Lung microvascular endothelial cell (primary cell): ENCODE data around the gene RTKN. TPM values are rescaled to one million over a fixed set of nuclear protein-coding genes. Genes with fewer than 3 reads are reported as not detected.
"Not testable (repeated sequence)": the region's sequence is repeated elsewhere in the genome, so short reads cannot be mapped to it uniquely, and the experiment has no call there.

Experiments used
- DNase-seq, 2 donors: peaks; one replicate each; pipeline versions ENCODE4 v3.0.0 to v3.0.0-alpha.2; 2010; ENCODE audit warnings: low read depth in 2 of 2
- total RNA-seq: library from RNA; depleted of rRNA; stranded (reverse); fragments of >200 nt; gene quantifications from 2 replicates; pipeline ENCODE4 v1.2.1, GENCODE V29; 2014

The RTKN gene
- total RNA-seq, 1 donor from 2014 or later, result 28.4 TPM

DNA sequence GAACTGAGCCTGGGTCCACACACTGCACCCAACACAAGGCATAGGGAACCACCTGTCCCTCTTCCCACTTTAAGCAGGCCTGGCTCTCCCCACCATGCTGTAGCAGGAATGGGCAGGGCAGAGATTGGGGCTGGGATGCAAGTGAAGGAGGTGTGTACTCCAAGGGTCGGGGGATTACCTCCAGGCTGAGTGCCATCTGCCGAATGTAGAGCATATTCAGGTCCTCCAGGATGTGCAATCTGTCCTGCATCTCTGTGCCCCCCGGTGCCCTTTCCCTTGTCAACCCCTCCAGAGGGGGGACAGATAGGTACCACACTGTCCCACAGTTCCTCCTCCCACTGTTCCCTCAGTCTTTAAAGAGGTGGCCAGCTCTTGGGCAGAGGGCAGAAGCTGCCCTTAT is 2.4 kb downstream of the RTKN start:
- DNase-seq, result no peak

DNA sequence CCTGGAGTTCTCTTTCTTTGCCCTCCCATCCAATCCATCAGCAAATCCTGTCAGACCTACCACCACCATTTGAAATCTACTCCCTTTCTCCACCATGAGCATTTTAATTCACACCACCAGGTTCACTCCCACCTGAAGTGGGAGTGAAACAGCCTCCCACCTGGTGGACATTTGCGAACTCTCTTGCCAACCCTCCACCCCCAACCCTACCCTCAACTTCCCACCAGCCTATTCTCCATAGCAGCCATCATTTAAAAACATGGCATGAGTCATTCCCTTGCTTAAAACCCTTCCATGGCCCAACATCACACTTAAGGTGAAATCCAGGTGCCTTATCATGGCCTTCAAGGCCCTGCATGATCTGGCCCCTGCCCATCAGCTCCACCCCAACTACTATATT is 3.5 kb downstream of the RTKN start:
- no peak for DNase-seq

DNA sequence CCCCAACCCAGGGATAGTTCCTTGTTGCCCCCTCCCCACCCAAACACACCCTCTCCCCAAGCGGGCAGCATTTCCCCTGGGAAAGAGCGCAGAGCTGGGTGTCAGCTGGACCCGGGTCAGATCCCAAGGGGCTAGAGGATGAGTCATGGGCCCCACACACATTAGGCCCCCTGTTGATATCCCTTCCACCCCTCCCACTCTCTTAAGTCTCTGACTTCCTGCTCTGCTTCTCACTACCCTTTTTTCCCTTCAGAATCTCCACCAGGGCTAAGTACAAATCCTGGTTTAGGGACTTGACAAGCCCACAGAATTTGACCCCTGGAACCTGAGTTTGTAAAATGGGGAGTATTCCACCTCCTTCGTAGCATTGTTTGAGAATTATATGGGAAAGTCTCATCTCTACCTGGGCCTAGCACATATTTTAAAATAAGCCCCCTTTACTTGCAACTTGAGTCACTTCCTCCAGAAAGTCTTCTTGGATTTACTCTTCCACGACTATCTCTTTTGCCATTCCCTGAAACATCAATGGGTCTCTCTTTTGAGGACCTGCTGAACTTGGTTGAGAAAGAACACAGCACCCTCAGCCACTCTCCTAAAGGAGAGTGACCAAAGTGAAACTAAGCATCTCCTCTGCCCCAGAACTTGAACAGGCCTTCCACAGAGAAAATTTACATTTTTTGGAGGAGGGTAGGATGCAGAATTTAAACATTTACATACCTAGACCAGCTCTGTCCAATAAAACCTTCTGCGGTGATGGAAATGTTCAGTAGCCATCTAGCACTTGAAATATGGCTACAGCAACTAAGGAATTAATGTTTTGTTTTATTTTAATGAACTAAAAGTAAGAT is 4.7 kb downstream of the RTKN start:
- DNase-seq, result no peak

DNA sequence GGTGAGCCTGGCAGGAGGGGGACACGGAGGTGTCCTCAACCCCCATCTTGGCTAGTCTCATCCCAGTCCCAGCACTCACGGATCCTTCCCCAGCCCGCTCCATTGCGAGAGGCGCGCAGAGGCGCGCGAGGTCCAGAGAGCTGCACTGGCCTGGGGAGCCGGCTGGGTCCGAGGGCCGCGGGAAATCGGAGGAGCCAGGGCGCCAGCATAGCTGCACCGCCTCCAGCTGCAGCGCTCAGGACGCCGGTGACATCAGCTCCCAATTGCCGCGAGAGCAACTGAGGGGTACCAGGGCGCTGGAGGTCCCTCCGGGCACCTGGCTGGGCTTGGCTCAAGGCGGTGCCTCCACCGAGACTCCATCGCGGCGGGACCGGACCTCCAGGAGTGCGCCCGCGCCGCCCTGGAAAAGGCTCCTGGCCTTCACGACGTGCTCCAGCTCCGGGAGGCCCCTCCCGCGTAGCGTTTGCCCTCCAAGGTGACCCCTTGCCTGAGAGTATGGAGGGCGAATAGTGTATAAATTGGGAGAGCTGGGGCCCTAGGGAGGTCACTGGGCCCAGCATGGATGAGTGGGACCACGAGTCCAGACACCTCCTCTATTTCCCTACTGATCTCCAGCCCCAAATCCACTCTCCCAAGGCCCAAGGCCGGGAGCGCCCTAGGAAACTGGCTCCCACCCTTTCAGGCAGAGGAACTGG is 5.5 kb downstream of the RTKN start:
- DNase-seq, result no peak

DNA sequence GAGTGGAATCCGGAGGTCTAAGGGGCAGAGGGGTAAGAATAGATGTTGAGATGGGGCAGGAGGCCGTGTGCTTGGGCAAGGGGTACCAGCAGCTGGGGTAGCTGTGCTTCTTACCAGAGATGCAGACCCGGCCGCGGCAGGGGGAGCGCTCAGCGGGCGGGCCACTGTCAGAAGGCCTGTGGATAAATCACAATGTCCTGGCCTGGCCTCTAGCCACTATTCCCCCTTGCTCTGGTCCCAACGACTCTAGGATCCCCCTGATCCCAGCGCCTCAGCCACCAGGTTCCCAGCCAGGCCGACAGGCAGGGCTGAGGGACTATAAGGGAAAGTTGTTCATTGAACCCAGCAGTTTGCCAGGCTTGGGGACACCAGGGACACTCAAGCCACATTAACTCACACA is 11.2 kb downstream of the RTKN start:
- DNase-seq, result no peak

DNA sequence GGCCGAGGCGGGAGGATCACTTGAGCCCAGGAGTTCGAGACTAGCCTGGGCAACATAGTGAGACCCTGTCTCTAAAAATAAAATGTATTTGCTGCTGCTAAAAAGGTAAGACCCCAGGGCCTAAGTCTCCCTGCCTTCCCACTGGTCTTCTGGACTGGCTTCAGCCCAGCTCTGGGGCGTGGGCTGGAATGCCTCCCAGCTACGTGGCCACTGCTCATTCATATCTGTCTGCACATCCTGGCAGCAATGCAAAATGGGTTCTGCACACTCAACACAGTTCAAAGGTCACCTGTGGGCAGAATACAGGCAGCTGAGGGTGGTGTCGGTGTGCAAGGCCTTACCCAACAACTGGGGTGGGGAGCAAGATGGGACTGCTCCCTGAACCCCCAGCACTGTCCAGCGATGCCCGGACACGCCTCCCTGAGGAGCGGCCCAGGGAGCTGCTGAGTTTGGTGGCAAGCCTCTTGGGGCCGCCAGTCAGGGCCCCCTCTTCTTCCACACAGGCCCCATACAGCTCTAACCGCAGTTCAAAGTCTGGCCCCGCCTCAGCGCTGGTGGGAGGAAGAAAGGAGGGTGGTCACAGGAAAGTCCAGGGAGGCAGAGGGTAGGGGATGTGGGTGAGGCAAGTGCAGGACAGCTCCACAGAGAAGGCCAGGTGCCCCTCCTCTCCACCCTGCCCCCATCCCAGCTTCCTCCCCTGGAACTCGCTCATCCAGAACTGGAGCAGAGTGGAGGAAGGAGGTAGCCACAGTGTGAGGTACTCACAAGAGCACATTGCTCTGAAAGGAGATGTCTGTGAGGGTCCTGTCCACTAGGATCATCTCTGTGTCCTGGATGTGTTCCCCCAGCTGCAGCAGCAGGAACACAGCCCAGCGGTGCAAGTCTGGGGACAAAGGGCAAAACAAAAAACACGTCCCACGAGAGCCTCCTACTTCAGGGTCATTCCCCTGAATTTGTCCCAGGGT is 12.0 kb downstream of the RTKN start:
- no peak for DNase-seq

DNA sequence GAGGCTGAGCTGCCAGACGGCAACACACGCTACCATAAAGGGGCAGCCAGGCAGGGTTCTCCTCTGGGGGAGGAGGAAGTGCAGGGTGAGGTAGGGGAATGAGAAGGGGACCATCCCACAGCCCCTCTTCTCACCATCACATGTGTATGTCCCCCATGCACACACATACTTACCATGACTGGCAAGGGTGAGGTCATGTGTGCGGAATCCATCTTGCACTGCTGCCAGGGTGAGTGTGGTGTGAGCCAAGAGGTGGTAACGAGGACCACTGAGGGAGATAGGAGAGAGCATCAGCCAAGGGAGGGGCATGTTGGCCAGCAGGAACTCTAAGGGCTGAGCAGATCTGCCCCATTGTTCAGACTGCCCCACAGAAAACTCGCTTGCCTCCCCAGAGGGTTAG is 13.1 kb downstream of the RTKN start:
- no peak for DNase-seq

DNA sequence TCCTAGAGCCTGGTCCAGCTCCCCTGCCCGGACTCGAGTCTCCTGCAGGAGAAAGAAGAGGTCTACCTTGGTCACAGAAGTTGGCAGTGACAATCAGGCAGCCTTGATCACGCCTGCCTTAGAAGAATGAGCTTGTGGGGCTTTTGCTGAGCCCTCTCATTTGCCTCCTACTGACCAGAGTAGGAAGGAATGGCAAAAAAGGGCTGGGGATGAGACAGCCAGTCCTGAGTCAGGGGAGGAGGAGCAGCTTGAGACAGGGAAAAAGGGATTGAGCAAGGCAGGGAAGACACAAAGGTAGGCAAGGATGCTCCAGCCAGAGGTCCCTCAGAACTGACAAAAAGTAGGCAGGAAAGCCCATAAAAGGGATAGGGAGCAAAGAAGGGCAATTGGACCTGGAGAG is 14.2 kb downstream of the RTKN start:
- no peak for DNase-seq

DNA sequence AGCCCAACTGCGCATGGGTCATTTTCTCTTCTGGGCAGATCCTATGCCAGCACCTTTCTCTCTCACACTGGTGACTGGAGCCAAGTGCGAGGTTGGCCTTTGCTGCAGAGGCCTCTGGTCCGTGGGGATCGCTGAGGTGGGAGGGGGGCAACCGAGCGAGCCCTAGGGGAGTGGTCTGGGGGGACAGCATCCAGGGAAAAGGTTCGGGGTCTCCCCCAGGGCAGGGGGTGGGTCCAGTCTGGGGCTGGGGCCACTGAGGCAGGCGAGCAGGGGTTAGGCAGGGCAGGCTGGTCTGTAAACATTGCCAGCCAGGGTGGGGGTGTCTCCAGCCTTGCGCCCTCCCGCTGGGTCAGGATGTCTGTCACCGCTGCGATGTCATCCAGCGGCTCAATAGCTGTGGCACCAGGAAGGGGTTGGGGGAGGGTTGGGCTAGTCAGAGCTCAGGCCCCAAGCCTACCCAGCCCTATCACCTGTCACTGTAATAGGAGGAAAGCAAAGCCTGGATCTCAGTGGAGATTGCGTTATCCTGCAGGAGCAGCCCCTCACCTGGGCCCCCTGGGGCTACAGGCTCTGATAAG is 15.5 kb downstream of the RTKN start:
- no peak for DNase-seq

DNA sequence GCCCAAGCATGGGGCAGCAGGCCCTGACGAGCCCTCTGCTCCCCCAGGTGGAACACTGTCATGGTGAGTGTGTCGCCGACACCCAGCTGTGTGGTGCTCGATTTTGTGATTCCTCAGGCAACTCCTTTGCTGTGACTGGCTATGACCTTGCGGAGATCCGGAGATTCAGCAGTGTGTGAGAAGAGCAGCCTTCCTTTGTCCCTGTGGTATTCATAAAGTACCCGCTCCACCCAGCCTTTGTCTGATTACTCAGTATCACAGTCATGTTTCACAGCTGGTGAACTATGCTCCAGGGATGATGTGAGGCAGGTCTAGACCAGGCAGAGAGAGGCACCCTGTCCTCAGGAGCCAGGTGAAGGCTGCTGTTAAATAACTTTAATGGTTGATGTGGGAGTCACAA is 16.2 kb downstream of the RTKN start:
- no peak for DNase-seq

DNA sequence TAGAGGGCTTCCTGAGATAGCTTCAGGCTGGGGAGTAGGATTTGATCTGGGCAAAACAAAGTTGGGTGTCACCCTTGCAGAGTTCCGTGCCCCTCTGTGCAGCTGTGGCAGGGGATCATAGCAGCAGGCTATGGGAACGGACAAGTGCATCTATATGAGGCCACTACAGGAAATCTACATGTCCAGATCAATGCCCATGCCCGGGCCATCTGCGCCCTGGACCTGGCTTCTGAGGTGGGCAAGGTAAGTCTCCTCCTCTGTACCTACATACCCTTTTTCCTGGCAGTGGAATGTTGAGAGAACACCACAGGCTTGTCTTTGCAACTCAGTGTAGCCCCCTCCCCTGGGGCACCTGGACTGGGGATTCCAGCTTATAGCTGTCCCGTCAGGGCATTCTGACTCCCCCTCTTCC is 16.7 kb downstream of the RTKN start:
- no peak for DNase-seq

DNA sequence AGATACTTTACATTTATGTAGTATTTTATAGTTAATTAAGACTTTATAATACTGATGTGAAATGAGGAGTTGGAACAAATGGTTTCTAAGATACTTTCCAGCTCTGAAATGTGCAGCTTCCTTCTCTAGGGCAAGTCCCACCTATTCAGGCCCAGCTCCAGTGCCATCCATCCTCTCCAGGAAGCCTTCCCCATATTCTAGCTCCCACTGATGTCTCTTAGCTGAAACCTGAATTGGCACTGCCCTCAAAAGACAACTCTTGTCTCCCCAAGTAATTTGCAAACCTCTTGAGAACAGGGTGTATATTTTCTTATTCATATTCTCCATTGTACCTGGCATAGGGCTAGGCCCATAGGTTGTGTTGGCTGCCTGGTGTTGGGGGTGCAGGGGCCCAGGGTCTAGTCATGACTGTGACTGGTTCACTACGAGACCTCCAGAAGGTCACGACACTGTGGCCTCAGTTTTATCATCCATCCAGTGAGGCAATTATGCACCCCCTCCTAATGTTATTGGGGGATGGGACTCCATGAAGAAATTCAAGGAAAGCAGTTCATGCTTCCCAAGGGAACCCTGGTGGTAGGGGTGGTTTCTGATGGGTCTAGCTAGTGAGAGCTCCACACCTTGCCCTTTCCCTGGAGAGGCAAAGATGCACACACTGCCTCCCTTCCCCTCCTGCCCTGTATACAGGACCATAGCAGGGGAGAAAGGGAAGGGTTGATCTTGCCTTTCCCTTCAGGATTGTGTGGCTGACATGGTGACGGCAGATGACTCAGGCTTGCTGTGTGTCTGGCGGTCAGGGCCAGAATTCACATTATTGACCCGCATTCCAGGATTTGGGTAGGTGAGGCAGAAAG is 17.4 kb downstream of the RTKN start:
- DNase-seq, result no peak

DNA sequence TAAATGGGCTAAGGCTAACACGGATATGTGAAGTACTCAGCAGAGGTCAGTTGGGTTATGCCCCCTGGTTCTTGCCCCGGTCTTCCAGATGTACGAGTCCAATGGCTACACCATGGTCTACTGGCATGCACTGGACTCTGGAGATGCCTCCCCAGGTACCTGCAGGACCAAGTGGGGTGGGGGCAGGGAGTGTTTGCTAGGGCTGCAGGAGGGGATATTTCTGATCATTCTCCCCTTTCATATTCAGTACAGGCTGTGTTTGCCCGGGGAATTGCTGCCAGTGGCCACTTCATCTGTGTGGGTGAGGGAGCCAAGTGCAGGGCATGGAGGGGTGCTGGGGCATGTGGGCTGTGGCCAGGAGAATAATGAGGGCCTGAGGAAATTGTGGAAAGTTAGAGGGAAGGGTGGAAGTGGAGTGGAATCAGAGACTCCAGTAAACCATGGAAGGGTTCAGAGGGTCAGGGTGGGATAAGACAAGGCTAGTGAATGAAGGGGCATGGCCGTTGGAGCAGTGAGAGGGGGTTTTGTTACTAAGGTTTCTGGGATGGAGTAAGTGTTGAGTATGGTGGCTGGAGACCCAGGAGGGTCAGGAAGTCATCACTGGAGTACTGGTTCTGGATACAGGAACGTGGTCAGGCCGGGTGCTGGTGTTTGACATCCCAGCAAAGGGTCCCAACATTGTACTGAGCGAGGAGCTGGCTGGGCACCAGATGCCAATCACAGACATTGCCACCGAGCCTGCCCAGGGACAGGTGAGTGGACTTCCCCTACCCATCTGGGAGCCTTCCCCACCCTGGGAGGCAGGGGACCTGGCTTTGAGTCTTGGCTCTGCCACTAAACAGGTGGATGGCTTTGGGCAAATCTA is 18.3 kb downstream of the RTKN start:
- no peak for DNase-seq

DNA sequence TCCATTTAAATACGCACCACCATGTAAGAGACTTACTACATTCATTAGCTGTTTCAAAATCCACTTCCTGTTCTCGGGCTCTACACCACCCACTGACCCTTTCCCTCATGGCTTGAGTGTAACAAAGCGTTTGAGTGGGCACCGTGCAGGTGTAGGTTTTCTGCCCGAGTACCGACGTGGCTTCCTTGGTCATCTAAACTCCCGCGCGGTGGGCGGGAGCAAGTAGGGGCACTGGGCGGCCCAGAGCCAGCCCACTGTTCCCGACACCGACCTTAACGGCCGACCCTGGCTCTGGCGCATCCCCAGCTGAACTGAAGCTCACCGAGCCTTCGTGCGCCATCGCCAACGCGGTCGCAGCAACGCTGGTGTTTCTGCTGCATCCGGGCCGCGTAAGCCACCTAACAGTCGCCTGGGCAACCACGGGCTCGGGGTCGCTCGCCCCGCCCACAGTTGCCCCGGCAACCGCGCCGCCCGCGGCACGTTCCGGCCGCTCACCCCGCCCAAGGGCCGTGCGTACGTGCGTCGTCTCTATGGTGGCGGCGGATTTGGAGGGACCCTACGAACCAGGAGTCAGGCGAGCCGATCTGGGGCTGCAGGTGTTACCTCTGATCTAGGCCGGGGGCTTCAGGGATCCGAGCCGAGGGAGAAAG is 20.4 kb downstream of the RTKN start, which contains the start of the genes C2orf81 and WDR54:
TSS of gene C2orf81 (minus strand) at position 399 of the 650 bp plus-strand sequence. CDS start at position 340, 59 bp downstream.
TSS of gene WDR54 (plus strand) at position 510 of the 650 bp plus-strand sequence. CDS start 424 bp downstream, outside the sequence.
- DNase-seq, result peak; percentile 87 to 93

DNA sequence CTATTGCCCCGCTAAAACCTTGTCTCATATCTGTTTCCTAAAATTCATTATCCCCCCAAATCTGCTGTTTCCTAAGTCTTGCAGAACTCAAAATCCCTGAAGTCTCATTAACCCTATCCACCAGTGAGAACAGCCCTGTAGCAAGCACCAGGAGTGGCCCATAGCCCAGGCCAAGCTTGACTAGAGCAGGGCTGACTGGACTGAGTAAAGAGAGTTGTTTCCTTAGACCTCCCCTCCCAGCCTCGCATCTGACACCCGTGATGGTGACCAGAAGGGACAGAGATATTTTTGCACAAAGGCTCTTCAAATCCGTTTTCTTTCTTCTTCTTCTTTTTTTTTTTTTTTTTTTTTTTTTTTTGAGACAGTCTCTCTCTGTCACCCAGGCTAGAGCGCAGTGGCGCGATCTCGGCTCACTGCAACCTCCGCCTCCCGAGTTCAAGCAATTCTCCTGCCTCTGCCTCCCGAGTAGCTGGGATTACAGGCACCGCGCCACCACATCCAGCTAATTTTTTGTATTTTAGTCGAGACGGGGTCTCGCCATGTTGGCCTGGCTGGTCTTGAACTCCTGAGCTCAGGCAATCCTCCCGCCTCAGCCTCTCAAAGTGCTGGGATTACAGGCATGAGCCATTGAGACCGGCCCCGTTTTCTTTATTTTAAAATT is 21.2 kb downstream of the RTKN start:
- not testable (repeated sequence) for DNase-seq

DNA sequence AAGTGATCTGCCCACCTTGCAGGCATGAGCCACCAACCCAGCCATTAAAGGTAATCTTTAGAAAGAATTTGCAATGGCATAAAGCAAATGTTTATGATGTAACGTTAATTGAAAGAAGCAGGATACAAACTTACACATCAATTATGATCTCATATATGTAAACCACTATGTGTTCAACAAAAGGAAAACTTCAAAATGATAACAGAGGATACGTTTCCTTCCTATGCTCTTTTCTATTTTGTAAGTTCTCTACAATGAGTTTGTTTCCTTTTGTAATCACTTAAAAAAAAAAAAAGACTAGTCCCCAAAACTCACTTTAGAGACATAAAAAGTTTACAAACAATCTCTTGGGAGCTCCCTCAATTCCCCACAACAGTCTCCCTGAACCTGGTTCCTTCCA is 21.7 kb downstream of the RTKN start:
- no peak for DNase-seq

DNA sequence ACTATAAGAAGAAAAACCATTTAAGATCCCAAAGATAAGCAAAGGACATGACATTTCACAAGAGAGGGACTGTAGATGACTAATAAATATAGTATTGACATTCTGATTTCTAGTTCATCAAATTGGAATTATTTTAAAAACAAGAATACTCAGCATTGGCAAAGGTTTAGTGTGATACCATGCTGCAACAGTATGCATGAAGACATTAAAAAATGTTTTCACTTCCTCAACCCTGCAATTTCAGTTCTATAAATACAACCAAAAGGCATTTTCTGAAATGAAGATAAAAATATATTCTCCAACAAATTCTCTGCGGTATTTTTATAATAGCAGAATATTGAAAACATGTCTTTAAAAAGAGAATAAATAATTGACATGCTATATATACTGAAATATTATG is 22.4 kb downstream of the RTKN start:
- DNase-seq, result no peak

DNA sequence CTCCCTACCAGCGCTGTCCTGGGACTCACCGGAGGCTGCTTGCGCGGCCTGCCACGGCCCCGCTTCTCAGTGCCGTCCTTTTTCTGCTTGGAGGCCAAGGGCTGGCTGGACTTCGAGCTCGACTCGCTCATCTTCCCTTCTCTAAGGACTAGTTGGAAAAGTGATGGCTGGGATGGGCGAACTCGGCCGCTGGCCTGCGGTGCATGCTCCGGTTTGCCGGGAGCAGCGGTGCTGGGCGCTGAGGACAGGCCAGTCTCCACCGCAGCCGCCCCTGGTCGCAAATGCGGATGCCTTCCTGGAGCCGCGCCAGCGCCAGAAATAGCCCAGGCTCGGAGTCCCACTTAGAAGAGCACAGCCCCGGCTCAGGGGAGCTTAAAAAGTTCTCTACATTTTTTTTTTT is 23.4 kb downstream of the RTKN start:
- no peak for DNase-seq
